HG02763 (cell line): ENCODE results near the gene SCUBE1.

Experiments used
- ATAC-seq: cut with Tn5 transposase; IDR thresholded peaks from one replicate; pipeline ENCODE4 v1.9.1; 2021; ENCODE audit warnings: mild to moderate bottlenecking, moderate library complexity; ENCODE audit not compliant: unreplicated experiment

SCUBE1 gene

GRCh38 chr22:43222987-43223386 is 120.2 kb downstream of the SCUBE1 start:
- no peak for ATAC-seq

GRCh38 chr22:43222262-43222661 is 120.9 kb downstream of the SCUBE1 start:
- ATAC-seq, result no peak

- ATAC-seq, result no peak
Observed at GRCh38 chr22:43220625-43221380, 122.4 kb downstream of the SCUBE1 start.

- no peak for ATAC-seq
Observed at GRCh38 chr22:43218786-43219185, 124.4 kb downstream of the SCUBE1 start.

GRCh38 chr22:43217285-43218030 is 125.7 kb downstream of the SCUBE1 start:
- no peak for ATAC-seq

DNA sequence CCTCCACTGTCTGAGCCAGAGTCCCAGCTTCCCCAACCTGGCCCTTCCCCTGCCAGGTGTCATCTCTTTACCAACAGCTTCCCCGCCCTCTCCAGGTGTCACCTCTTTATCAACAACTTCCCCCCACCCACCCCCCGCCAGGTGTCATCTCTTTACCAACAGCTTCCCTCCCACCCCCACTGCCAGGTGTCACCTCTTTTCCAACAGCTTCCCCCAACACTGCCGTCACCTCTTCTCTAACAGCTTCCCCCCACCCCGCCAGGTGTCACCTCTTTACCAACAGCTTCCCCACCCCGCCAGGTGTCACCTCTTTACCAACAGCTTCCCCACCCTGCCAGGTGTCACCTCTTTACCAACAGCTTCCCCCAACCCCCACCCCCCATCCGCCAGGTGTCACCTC is 126.4 kb downstream of the SCUBE1 start:
- no peak for ATAC-seq

GRCh38 chr22:43213962-43214361 is 129.2 kb downstream of the SCUBE1 start:
- ATAC-seq, result no peak

- no peak for ATAC-seq
Observed at GRCh38 chr22:43213051-43213450, 130.1 kb downstream of the SCUBE1 start.

DNA sequence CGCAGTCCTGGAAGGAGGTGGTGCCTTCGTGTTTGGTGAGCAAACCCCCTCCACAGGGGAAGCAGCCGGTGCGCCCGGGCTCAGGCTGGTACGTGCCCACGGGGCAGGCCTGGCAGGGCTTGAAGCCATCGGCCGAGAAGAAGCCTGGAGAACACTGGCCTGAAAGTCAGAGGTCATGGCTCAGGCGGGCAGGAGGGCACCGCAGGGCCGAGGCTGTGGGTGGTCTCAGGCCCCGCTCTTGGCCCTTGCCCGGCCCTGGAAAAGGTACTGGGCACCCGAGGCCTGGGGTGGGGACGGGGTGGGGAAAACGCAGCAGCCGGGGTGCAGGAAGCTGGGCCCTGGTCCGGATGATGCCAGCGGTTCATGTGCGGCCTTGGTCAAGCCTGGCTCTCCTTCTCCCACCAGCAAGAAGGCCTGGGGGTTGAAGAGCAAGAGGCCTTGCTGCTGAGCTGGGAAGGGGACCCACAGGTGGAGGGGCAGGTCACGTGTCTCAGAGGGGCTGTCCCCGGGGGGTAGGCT is 130.7 kb downstream of the SCUBE1 start:
- ATAC-seq, result no peak

- no peak for ATAC-seq
Observed at GRCh38 chr22:43211941-43212433, 131.2 kb downstream of the SCUBE1 start.

GRCh38 chr22:43210631-43211515 is 132.3 kb downstream of the SCUBE1 start:
- no peak for ATAC-seq

- ATAC-seq, result no peak
Observed at GRCh38 chr22:43209971-43210370, 133.2 kb downstream of the SCUBE1 start.

DNA sequence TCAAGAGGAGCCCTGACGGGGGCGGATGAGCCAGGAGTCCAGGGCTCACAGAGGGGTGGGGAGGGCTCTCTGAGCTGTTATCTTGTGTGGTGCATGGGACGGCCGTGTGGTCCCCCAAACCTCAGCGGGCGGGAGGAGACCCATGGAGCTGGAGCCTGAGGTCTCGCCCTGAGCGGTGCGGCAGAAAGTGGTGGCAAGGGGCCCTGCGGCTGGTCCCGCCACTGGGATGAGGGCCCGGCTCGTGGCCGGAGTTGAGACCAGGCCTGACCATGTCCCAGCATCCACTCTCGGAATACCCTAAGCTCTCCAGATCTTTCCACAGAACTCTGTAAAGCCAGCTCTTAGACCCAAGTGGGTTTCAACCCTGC is 133.7 kb downstream of the SCUBE1 start:
- no peak for ATAC-seq

DNA sequence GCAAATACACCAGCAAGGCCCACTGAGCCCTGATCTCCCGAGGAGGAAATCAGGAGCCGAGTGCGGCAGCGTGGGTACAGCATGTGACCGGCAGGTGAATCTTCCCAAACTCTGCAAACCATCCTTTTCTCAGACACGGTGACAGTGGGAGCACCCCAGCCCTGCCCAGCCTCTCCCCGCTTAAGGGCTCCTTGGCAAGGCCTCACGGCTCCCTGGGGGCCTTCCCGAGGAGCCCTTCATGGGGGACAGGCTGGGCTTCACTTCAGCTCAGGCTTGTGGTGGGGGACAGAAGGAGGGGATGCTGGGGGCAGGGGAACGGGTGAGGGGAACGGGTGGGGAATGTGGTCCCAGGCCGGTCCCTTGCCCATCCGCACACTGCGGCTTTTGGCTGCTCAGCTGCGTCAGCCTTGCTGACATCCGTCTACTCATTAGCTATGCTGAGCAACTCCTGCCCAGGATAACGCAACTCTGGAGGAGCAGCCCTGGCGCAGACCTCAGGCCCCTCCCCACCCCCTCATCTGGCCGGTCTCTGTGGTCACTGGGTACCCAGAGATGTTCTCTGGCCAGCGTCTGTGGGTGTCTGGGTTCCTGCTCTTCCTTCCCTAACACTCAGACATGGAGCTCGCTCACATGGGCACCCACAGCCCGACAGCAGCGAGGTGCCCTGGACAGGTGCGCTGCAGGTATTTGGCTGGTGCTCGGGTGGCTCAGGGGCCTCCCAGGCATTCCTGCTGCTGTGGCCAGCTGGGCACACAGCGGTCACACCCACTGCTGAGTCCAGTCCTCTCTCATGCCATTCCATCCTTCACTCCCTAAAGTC is 134.3 kb downstream of the SCUBE1 start:
- no peak for ATAC-seq

DNA sequence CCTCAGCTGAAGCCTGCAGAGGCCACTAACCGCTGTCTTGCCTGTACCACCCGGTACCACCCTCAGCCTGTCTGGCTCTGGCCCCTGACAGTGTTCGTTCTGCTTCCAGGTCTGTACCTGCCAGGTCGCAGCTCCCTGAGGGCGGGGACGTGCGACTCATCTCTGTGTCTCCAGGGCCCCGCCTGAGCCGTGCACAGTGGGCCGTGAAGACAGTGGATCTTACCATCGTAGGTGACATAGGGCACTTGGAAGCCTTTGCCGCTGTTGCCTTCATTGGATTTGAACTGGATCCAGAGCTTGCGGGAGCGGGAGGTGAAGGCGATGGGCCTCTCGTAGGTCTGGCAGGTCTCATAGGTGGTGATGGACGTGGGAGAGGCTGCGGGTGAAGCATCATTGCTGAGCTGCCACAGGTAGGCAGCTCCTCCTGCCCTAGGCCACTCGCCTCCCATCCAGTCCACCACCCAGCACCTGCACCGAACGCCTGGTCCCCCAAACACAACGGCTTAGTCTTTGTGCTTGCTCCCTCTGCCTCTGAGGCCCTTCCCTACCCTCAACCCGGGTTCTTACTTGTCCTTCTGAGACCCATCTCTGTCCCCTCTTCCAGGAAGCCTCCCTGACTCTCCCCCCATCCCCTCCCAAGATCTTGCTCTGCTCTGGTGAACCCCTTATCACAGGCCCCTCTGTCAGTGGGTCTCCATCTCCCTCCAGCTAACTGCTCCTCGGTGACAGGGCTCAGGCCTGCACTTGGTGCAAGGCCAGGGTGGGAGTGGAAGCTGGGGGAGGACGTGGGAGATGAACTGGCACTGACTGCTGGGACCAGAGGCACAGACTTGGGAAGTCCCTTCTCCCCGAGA is 135.1 kb downstream of the SCUBE1 start:
- ATAC-seq, result no peak

DNA sequence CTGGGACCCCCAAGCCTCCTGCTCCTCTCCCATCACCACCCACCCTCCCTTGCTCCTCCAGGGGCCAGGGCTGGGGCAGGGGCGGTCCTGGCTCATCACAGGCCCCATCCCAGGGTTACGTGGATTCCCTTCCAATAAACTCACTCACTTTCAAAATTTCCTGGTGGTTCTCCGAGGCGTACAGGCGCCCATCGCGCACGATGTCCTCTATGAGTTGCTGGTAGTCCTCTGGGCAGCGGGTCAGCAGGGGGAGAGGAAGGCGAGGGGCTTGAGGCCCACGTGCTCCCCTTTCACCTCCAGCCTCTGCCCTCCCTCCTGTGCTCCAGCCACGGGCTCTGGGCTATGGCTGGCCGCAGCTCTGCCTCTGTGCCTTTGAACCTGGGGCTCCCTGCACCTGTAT is 135.8 kb downstream of the SCUBE1 start:
- ATAC-seq, result no peak

GRCh38 chr22:43206509-43207161 is 136.5 kb downstream of the SCUBE1 start:
- no peak for ATAC-seq

DNA sequence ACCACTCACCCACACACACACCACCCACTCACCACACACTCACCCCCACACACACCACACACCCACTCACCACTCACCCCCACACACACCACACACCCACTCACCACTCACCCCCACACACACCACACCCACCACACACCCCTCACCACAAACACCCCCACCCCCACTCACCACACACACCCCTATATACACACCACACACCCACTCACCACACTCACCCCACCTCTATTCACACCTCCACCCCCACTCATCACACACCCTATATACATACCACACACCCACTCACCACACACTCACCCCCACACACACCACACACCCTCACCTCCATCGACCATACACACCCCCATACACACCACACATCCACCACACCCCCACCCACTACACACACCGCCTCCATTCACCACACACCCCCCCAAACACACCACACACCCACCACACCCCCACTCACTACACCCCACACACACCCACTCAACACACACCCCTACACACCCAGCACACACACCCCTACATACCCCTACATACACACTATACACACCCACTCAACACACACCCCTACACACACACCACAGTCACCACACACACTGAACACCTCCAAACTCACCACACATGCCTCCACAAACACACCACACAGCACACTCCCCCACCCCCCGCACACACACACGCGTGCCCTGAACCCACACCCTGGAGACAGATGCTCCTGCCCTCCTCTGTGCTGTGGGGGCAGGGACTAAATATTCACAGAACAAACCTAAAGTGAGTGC is 137.2 kb downstream of the SCUBE1 start:
- no peak for ATAC-seq
